Astrocyte of the cerebellum (primary cell): ENCODE results near the gene SPAG9.
A peak's percentile ranks its signal among the peaks of the same experiment; 100 is the strongest.
"Not testable (repeated sequence)": the region's sequence is repeated elsewhere in the genome, so short reads cannot be mapped to it uniquely, and the experiment has no call there.

Experiments
- DNase-seq: peaks from one replicate; pipeline ENCODE4 v3.0.0-alpha.2; 2011; ENCODE audit warnings: low read depth
- H3K4me3 ChIP-seq: 2 replicates; pipeline ENCODE4 v1.5.1; 2011; ENCODE audit warnings: mild to moderate bottlenecking, low read depth, low read length, moderate library complexity
- CTCF ChIP-seq: IDR thresholded peaks from 2 replicates; pipeline ENCODE4 v1.5.1; 2012; ENCODE audit warnings: low read length, low read depth, moderate library complexity, mild to moderate bottlenecking; ENCODE audit errors: missing control alignments
- in situ Hi-C: cut with HindIII; loops from 2 replicates; pipeline ENCODE4 v1.10.0; 2017; ENCODE audit warnings: low sequenced_read_pairs

The SPAG9 gene

DNA sequence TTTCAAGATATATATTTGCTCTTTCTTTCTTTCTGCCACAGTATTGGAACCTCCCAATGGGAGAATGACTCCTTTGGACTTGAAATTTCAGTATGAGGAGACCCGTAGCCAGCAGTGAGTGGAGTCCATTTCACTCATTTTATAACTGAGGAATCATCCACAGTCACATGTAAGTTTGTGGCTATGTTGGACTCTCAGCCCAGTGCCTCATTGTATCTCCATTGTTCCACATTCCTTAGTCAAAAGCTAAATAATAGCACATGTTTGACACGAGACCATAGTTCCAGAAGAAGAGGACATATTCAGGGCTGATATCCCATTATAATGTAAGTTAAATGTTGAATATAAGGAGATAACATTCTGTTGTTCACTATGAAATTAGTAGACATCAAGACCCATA lies 12.7 kb upstream of the SPAG9 start:
- in situ Hi-C loops, result no loop called here
- no peak for TF ChIP-seq CTCF
- H3K4me3 ChIP-seq, result no peak overlapping the region
- DNase-seq, result no peak

GRCh38 chr17:51132964-51133319 lies 12.3 kb upstream of the SPAG9 start:
- TF ChIP-seq CTCF, result no peak
- in situ Hi-C loops, result no loop called here
- H3K4me3 ChIP-seq, result no peak overlapping the region
- no peak for DNase-seq

GRCh38 chr17:51128076-51128475 lies 7.4 kb upstream of the SPAG9 start:
- in situ Hi-C loops, result no loop called here
- TF ChIP-seq CTCF, result no peak
- no peak overlapping the region for H3K4me3 ChIP-seq
- no peak for DNase-seq

DNA sequence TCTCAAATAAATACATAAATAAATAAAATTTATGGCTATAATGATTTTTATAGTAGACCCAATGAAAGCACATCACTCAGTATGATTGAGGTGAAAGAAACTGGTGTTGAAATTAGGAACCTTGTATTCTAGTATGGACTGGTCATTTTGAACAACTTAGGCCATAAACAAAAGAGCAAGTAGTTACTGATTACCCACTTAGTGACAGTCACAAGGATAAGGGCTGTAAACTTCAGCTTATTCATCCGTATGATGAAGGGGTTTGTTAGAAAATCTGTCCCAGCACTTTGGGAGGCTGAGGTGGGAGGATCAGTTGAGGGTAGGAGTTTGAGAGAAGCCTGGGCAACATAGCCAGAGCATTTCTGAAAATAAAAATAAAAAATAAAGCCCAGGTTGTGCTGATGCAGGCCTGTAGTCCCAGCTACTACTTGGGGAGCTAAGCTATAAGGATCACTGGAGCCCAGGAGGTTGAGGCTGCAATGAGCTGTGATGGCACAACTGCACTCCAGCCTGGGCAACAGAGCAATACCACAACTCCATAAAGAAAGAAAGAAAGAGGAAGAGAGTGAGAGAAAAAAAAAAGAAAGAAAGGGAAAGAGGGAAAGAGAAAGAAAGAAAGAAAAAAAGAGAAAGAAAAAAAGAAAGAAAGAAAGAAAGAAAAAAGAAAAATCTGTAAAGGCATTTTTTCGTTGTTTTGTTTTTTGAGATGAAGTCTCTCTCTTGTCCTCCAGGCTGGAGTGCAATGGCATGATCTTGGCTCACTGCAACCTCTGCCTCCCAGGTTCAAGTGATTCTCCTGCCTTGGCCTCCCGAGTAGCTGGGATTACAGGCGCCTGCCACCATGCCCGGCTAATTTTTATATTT lies 4.2 kb upstream of the SPAG9 start:
- no peak for TF ChIP-seq CTCF
- no peak overlapping the region for H3K4me3 ChIP-seq
- no peak for DNase-seq
- in situ Hi-C loops, result no loop called here

DNA sequence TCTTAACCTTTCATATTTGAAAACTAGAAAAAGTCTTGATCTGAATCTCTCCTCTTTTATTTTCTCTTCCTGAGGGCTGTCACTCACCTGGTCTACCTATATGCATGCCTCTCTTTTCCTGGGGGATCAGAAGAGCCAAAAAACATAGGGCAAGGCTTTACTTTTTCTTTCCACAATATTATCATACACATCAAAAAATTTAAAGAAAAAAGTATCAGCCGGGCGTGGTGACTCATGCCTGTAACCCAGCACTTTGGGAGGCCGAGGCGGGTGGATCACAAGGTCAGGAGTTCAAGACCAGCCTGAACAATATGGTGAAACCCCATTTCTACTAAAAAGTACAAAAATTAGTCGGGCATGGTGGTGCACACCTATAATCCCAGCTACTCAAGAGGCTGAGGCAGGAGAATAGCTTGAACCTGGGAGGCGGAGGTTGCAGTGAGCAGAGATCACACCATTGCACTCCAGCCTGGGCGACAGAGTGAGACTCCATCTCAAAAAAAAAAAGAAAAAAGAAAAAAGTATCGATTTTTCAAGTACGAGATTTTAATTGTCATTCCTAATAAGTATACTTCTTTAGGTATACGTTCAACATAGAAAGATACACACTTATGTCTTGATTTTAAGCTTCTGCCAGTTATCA lies 1.9 kb upstream of the SPAG9 start:
- H3K4me3 ChIP-seq, DNase-seq, in situ Hi-C loops: not testable (repeated sequence)

- peak; percentile 76 for DNase-seq
- no peak for TF ChIP-seq CTCF
- H3K4me3 ChIP-seq, result peak overlapping the region; percentile 56
- in situ Hi-C loops, result no loop called here
Measured at GRCh38 chr17:51121620-51122472, 1.2 kb upstream of the SPAG9 start.
